Caco-2 (cell line): ENCODE results near the gene SLC44A1. TPM values are rescaled to one million over a fixed set of nuclear protein-coding genes. Genes with fewer than 3 reads are reported as not detected.

Source experiments
- BruUV-seq: library from RNA; stranded (reverse); fragments of 400-500 nt; replicated peaks from 2 replicates; lab custom pipeline; 2021; lab: Mats Ljungman, UMichigan
- CTCF ChIA-PET: fragments of 300-600 bp; sonication (Branson Sonifier 250); formaldehyde crosslinking; loops from one replicate; lab custom pipeline; 2022; ENCODE audit warnings: antibody characterized with exemption; lab: Charles Lee
- POLR2A ChIA-PET: fragments of 300-600 bp; sonication (Branson Sonifier 250); formaldehyde crosslinking; loops from one replicate; lab custom pipeline; 2022; ENCODE audit warnings: antibody characterized with exemption; lab: Charles Lee
- DNase-seq, 2 experiments: peaks; one replicate each; pipeline versions ENCODE4 v3.0.0 to v3.0.0-alpha.2; 2020 to 2022
- H3K27me3 ChIP-seq: replicated peaks from 2 replicates; pipeline ENCODE4 v1.6.0; 2011; ENCODE audit warnings: low read length; ENCODE audit not compliant: control insufficient read depth, insufficient read depth
- H3K36me3 ChIP-seq: 2 replicates; pipeline ENCODE4 v1.5.1; 2011; ENCODE audit warnings: low read length; ENCODE audit not compliant: control insufficient read depth, insufficient read depth
- H3K4me1 ChIP-seq: fragments of 250-450 bp; sonication (Bioruptor Pico); 2 replicates; pipeline ENCODE4 v1.5.1; 2020; ENCODE audit warnings: mild to moderate bottlenecking
- H3K4me3 ChIP-seq: 2 replicates; pipeline ENCODE4 v1.5.1; 2011; ENCODE audit warnings: low read depth, mild to moderate bottlenecking, control low read depth, low read length
- H3K9me3 ChIP-seq: fragments of 250-450 bp; sonication (Bioruptor Pico); 2 replicates; pipeline ENCODE4 v1.5.1; 2020; ENCODE audit warnings: mild to moderate bottlenecking, moderate library complexity
- H3K27ac Mint-ChIP-seq: one replicate; pipeline ENCODE4 v1.8.0; 2022; ENCODE audit warnings: mixed read lengths; ENCODE audit not compliant: unreplicated experiment
- H3K27me3 Mint-ChIP-seq: one replicate; pipeline ENCODE4 v1.8.0; 2022; ENCODE audit warnings: mixed read lengths; ENCODE audit not compliant: insufficient read depth, unreplicated experiment
- H3K36me3 Mint-ChIP-seq: one replicate; pipeline ENCODE4 v1.8.0; 2022; ENCODE audit warnings: mild to moderate bottlenecking, mixed read lengths; ENCODE audit not compliant: insufficient read depth, unreplicated experiment
- H3K4me1 Mint-ChIP-seq: one replicate; pipeline ENCODE4 v1.8.0; 2022; ENCODE audit warnings: low read depth, mixed read lengths; ENCODE audit not compliant: unreplicated experiment
- H3K4me3 Mint-ChIP-seq: one replicate; pipeline ENCODE4 v1.8.0; 2022; ENCODE audit warnings: mild to moderate bottlenecking, moderate library complexity, mixed read lengths; ENCODE audit not compliant: unreplicated experiment
- H3K9me3 Mint-ChIP-seq: one replicate; pipeline ENCODE4 v1.8.0; 2022; ENCODE audit warnings: mixed read lengths; ENCODE audit not compliant: unreplicated experiment
- CTCF ChIP-seq, 2 experiments: fragments of 200-600 bp in 1 of 2; IDR thresholded peaks; 1 replicate in 1 of 2; 2 replicates in 1 of 2; pipeline versions ENCODE4 v1.5.1 to v1.8.0; 2011 to 2022; ENCODE audit warnings: antibody characterized with exemption in 1 of 2, control low read depth in 1 of 2, inconsistent platforms in 1 of 2, low read depth in 1 of 2, low read length in 1 of 2, mild to moderate bottlenecking in 1 of 2, moderate library complexity in 1 of 2; ENCODE audit not compliant: insufficient read depth in 1 of 2, severe bottlenecking in 1 of 2, unreplicated experiment in 1 of 2
- intact Hi-C: fragments of 100-400 bp; cut with micrococcal nuclease; formaldehyde crosslinking; loops from one replicate; pipeline ENCODE4 v1.10.0; 2022; ENCODE audit not compliant: unreplicated experiment
- total RNA-seq: library from RNA; stranded (reverse); gene quantifications from 2 replicates; pipeline ENCODE4 v1.2.3, GENCODE V29; 2022

The SLC44A1 gene
- total RNA-seq, 1 experiment from 2014 or later: 45.8 TPM

GRCh38 chr9:105282870-105283621, 38.6 kb downstream of the SLC44A1 start:
- POLR2A ChIA-PET: no interaction called here
- H3K4me3 ChIP-seq: no peak overlapping the region
- H3K4me1 ChIP-seq: peaks cover 15% of the 10 kb centered on the region
- no peak overlapping the region for H3K27ac Mint-ChIP-seq
- CTCF ChIA-PET: no interaction called here
- no peaks in the 10 kb centered on the region for H3K27me3 Mint-ChIP-seq
- no TSS peak for BruUV-seq
- H3K9me3 ChIP-seq: no peaks in the 10 kb centered on the region
- no peak overlapping the region for H3K4me3 Mint-ChIP-seq
- H3K36me3 Mint-ChIP-seq: no peaks in the 10 kb centered on the region
- intact Hi-C loops: no loop called here
- no peak for DNase-seq
- H3K9me3 Mint-ChIP-seq: no peaks in the 10 kb centered on the region
- no peaks in the 10 kb centered on the region for H3K36me3 ChIP-seq
- H3K4me1 Mint-ChIP-seq: peaks cover 13% of the 10 kb centered on the region
- TF ChIP-seq CTCF (IDR thresholded peaks at IDR 0.05; ENCODE audit: insufficient read depth in 1 of 2, low read depth in 1 of 2, low read length in 1 of 2, severe bottlenecking in 1 of 2, unreplicated experiment in 1 of 2): no peak
- H3K27me3 ChIP-seq: no peaks in the 10 kb centered on the region

GRCh38 chr9:105283795-105284194, 39.3 kb downstream of the SLC44A1 start:
- ChIA-PET POLR2A (no interaction called here), CTCF (interaction anchor here (0.6 to 0.7 kb wide), 2 partner anchors 8 to 28 kb away, joined by 4 to 10 read pairs; no protein-coding TSS in a partner anchor)
- Mint-ChIP-seq H3K4me3 (no peak overlapping the region), H3K9me3 (no peaks in the 10 kb centered on the region), H3K4me1 (peaks cover 13% of the 10 kb centered on the region), H3K27me3 (no peaks in the 10 kb centered on the region), H3K27ac (no peak overlapping the region), H3K36me3 (no peaks in the 10 kb centered on the region)
- Histone ChIP-seq H3K4me3 (no peak overlapping the region), H3K36me3 (no peaks in the 10 kb centered on the region), H3K27me3 (no peaks in the 10 kb centered on the region), H3K4me1 (peaks cover 15% of the 10 kb centered on the region), H3K9me3 (no peaks in the 10 kb centered on the region)
- BruUV-seq: no TSS peak
- DNase-seq: no peak
- intact Hi-C loops: no loop called here
- no peak for TF ChIP-seq CTCF (IDR thresholded peaks at IDR 0.05; ENCODE audit: insufficient read depth in 1 of 2, low read depth in 1 of 2, low read length in 1 of 2, severe bottlenecking in 1 of 2, unreplicated experiment in 1 of 2)

GRCh38 chr9:105284463-105284862, 40.0 kb downstream of the SLC44A1 start:
- Histone ChIP-seq H3K4me3 (no peak overlapping the region), H3K27me3 (no peaks in the 10 kb centered on the region), H3K4me1 (peaks cover 15% of the 10 kb centered on the region), H3K9me3 (no peaks in the 10 kb centered on the region), H3K36me3 (no peaks in the 10 kb centered on the region; the same call in 1 of the 2 replicates)
- no TSS peak for BruUV-seq
- no peaks in the 10 kb centered on the region for H3K9me3 Mint-ChIP-seq
- no peak for DNase-seq
- CTCF ChIA-PET: interaction anchor here (0.6 to 0.7 kb wide), 2 partner anchors 7 to 27 kb away, joined by 4 to 10 read pairs; no protein-coding TSS in a partner anchor
- H3K27ac Mint-ChIP-seq: no peak overlapping the region
- H3K27me3 Mint-ChIP-seq: no peaks in the 10 kb centered on the region
- H3K4me3 Mint-ChIP-seq: no peak overlapping the region
- intact Hi-C loops: no loop called here
- H3K36me3 Mint-ChIP-seq: no peaks in the 10 kb centered on the region
- peaks cover 13% of the 10 kb centered on the region for H3K4me1 Mint-ChIP-seq
- POLR2A ChIA-PET: no interaction called here
- no peak for TF ChIP-seq CTCF (IDR thresholded peaks at IDR 0.05; ENCODE audit: insufficient read depth in 1 of 2, low read depth in 1 of 2, low read length in 1 of 2, severe bottlenecking in 1 of 2, unreplicated experiment in 1 of 2)
